ENCODE results near the gene PPP1R1A. TPM values are rescaled to one million over a fixed set of nuclear protein-coding genes. Genes with fewer than 3 reads are reported as not detected.

Gene PPP1R1A
- total RNA-seq, 1 experiment from 2014 or later = 0.43 TPM

- ChIA-PET CTCF (interaction anchor here (0.5 kb wide), 1 partner anchor 353 kb away, joined by 4 read pairs; no protein-coding TSS in a partner anchor), POLR2A (no interaction called here)
- H3K27me3 ChIP-seq (replicated peaks; ENCODE audit: control insufficient read depth, insufficient read depth, low read length) = no peaks in the 10 kb centered on the region
- no peaks in the 10 kb centered on the region for H3K36me3 ChIP-seq (ENCODE audit: control insufficient read depth, insufficient read depth, low read length)
- no TSS peak for BruUV-seq (replicated peaks)
- H3K27me3 Mint-ChIP-seq (ENCODE audit: insufficient read depth, unreplicated experiment) = peaks cover 33% of the 10 kb centered on the region
- TF ChIP-seq CTCF (IDR thresholded peaks at IDR 0.05; ENCODE audit: insufficient read depth in 1 of 2, low read depth in 1 of 2, low read length in 1 of 2, severe bottlenecking in 1 of 2, unreplicated experiment in 1 of 2) = no peak
- H3K4me3 ChIP-seq (ENCODE audit: low read depth, low read length) = no peak overlapping the region
- H3K4me3 Mint-ChIP-seq (ENCODE audit: unreplicated experiment) = no peak overlapping the region
- no peaks in the 10 kb centered on the region for H3K9me3 Mint-ChIP-seq (ENCODE audit: unreplicated experiment)
- H3K9me3 ChIP-seq = no peaks in the 10 kb centered on the region
- H3K4me1 ChIP-seq = no peaks in the 10 kb centered on the region
- no peak for DNase-seq
- H3K27ac Mint-ChIP-seq (ENCODE audit: unreplicated experiment) = no peak overlapping the region
- no peaks in the 10 kb centered on the region for H3K36me3 Mint-ChIP-seq (ENCODE audit: insufficient read depth, unreplicated experiment)
- intact Hi-C loops (cut with micrococcal nuclease; ENCODE audit: unreplicated experiment) = no loop called here
- H3K4me1 Mint-ChIP-seq (ENCODE audit: low read depth, unreplicated experiment) = no peaks in the 10 kb centered on the region
Observed at GRCh38 chr12:54561164-54561563, 27.3 kb downstream of the PPP1R1A start.

GRCh38 chr12:54560374-54560858 is 28.0 kb downstream of the PPP1R1A start:
- Mint-ChIP-seq H3K27ac (ENCODE audit: unreplicated experiment) (no peak overlapping the region), H3K4me3 (ENCODE audit: unreplicated experiment) (no peak overlapping the region), H3K9me3 (ENCODE audit: unreplicated experiment) (no peaks in the 10 kb centered on the region), H3K27me3 (ENCODE audit: insufficient read depth, unreplicated experiment) (peaks cover 30% of the 10 kb centered on the region), H3K36me3 (ENCODE audit: insufficient read depth, unreplicated experiment) (no peaks in the 10 kb centered on the region), H3K4me1 (ENCODE audit: low read depth, unreplicated experiment) (no peaks in the 10 kb centered on the region)
- Histone ChIP-seq H3K27me3 (replicated peaks; ENCODE audit: control insufficient read depth, insufficient read depth, low read length) (no peaks in the 10 kb centered on the region), H3K9me3 (no peaks in the 10 kb centered on the region), H3K4me1 (no peaks in the 10 kb centered on the region), H3K4me3 (ENCODE audit: low read depth, low read length) (no peak overlapping the region), H3K36me3 (ENCODE audit: control insufficient read depth, insufficient read depth, low read length) (no peaks in the 10 kb centered on the region)
- TF ChIP-seq CTCF (IDR thresholded peaks at IDR 0.05; ENCODE audit: insufficient read depth in 1 of 2, low read depth in 1 of 2, low read length in 1 of 2, severe bottlenecking in 1 of 2, unreplicated experiment in 1 of 2) = no peak
- ChIA-PET CTCF (interaction anchor here (0.5 kb wide), 1 partner anchor 353 kb away, joined by 4 read pairs; no protein-coding TSS in a partner anchor), POLR2A (no interaction called here)
- no peak for DNase-seq
- intact Hi-C loops (cut with micrococcal nuclease; ENCODE audit: unreplicated experiment) = no loop called here
- no TSS peak for BruUV-seq (replicated peaks)

- no peak for DNase-seq
- intact Hi-C loops (cut with micrococcal nuclease; ENCODE audit: unreplicated experiment) = no loop called here
- H3K27me3 Mint-ChIP-seq (ENCODE audit: insufficient read depth, unreplicated experiment) = peaks cover 23% of the 10 kb centered on the region
Observed at GRCh38 chr12:54558759-54559158, 29.7 kb downstream of the PPP1R1A start.

More at GRCh38 chr12:54558759-54559158, 29.7 kb downstream of the PPP1R1A start:
- Mint-ChIP-seq H3K9me3 (ENCODE audit: unreplicated experiment) (no peaks in the 10 kb centered on the region), H3K27ac (ENCODE audit: unreplicated experiment) (no peak overlapping the region), H3K4me1 (ENCODE audit: low read depth, unreplicated experiment) (no peaks in the 10 kb centered on the region), H3K36me3 (ENCODE audit: insufficient read depth, unreplicated experiment) (no peaks in the 10 kb centered on the region), H3K4me3 (ENCODE audit: unreplicated experiment) (no peak overlapping the region)
- ChIA-PET POLR2A (no interaction called here), CTCF (no interaction called here)
- TF ChIP-seq CTCF (IDR thresholded peaks at IDR 0.05; ENCODE audit: insufficient read depth in 1 of 2, low read depth in 1 of 2, low read length in 1 of 2, severe bottlenecking in 1 of 2, unreplicated experiment in 1 of 2) = no peak
- no peaks in the 10 kb centered on the region for H3K27me3 ChIP-seq (replicated peaks; ENCODE audit: control insufficient read depth, insufficient read depth, low read length)
- H3K4me1 ChIP-seq = no peaks in the 10 kb centered on the region
- no peak overlapping the region for H3K4me3 ChIP-seq (ENCODE audit: low read depth, low read length)
- no peaks in the 10 kb centered on the region for H3K9me3 ChIP-seq
- BruUV-seq (replicated peaks) = no TSS peak
- no peaks in the 10 kb centered on the region for H3K36me3 ChIP-seq (ENCODE audit: control insufficient read depth, insufficient read depth, low read length)
